HepG2 (cell line): ENCODE results near the gene ENO3. TPM values are rescaled to one million over a fixed set of nuclear protein-coding genes. Genes with fewer than 3 reads are reported as not detected.

Source experiments
- ATAC-seq: fragments of 200-7000 bp; cut with Tn5 transposase; 3 replicates; pipeline ENCODE4 v1.9.1; 2020; ENCODE audit warnings: mild to moderate bottlenecking, moderate library complexity
- BruUV-seq: library from RNA; stranded (reverse); fragments of 400-500 nt; replicated peaks from 2 replicates; lab custom pipeline; 2021; lab: Mats Ljungman, UMichigan
- CTCF ChIA-PET: fragments of 300-600 bp; formaldehyde crosslinking; extraction: SDS; loops from one replicate; lab custom pipeline; 2021; ENCODE audit warnings: low total read pairs, inconsistent platforms, low intra/inter-chr PET ratio; lab: Yijun Ruan, JAX
- POLR2A ChIA-PET: fragments of 350-600 bp; sonication (Branson Sonifier 250); formaldehyde crosslinking; loops from one replicate; lab custom pipeline; 2020; ENCODE audit warnings: antibody characterized with exemption, inconsistent platforms; lab: Yijun Ruan, JAX
- DNase-seq: peaks from one replicate; pipeline ENCODE4 v3.0.0-alpha.2; 2015; ENCODE audit warnings: low spot score
- FAIRE-seq: peaks from 3 replicates; lab custom pipeline; 2011; peaks lifted over from hg19 to GRCh38; lab: Jason Lieb, UNC
- H2AFZ ChIP-seq: one replicate; pipeline ENCODE4 v1.6.1; 2011; ENCODE audit warnings: low read length, inconsistent platforms
- H3K27ac ChIP-seq: fragments of 300-600 bp; 3 replicates; pipeline ENCODE4 v1.8.0; 2011; ENCODE audit warnings: mixed run types, mild to moderate bottlenecking, mixed read lengths, low read length, inconsistent platforms; ENCODE audit not compliant: insufficient read depth; ENCODE audit errors: extremely low read length
- H3K27me3 ChIP-seq, 2 experiments: fragments of 200-600 bp in 1 of 2; 2 replicates in 1 of 2; 3 replicates in 1 of 2; pipeline versions ENCODE4 v1.6.0 to v1.8.0; 2011; ENCODE audit warnings: low read length in 2 of 2, mild to moderate bottlenecking in 2 of 2, moderate library complexity in 2 of 2, inconsistent platforms in 1 of 2; ENCODE audit not compliant: insufficient read depth in 2 of 2, control insufficient read depth in 1 of 2
- H3K36me3 ChIP-seq, 2 experiments: fragments of 200-600 bp in 1 of 2; replicated peaks in 1 of 2; 2 replicates in 1 of 2; 3 replicates in 1 of 2; pipeline versions ENCODE4 v1.5.1 to v1.8.0; 2011; ENCODE audit warnings: low read length in 2 of 2, inconsistent platforms in 1 of 2; ENCODE audit not compliant: insufficient read depth in 2 of 2, control insufficient read depth in 1 of 2
- H3K4me1 ChIP-seq: 2 replicates; pipeline ENCODE4 v1.5.1; 2012; ENCODE audit warnings: low read length, inconsistent platforms; ENCODE audit not compliant: insufficient read depth
- H3K4me2 ChIP-seq: 2 replicates; pipeline ENCODE4 v1.6.0; 2011; ENCODE audit warnings: low read depth, low read length, inconsistent platforms
- H3K4me3 ChIP-seq, 3 experiments: fragments of 200-600 bp in 1 of 3; sonication (generic), shearing (Covaris generic) in 1 of 3; replicated peaks in 1 of 3; 2 replicates each; pipeline ENCODE4 v1.5.1; 2011 to 2016; ENCODE audit warnings: low read length in 3 of 3, inconsistent platforms in 2 of 3, low read depth in 2 of 3, mild to moderate bottlenecking in 2 of 3, control low read depth in 1 of 3, mixed read lengths in 1 of 3; ENCODE audit not compliant: insufficient read depth in 1 of 3
- H3K79me2 ChIP-seq: one replicate; pipeline ENCODE4 v1.6.1; 2011; ENCODE audit warnings: low read length, inconsistent platforms; ENCODE audit not compliant: insufficient read depth
- H3K9ac ChIP-seq: 2 replicates; pipeline ENCODE4 v1.6.0; 2011; ENCODE audit warnings: mild to moderate bottlenecking, low read depth, low read length, inconsistent platforms; ENCODE audit not compliant: insufficient read depth
- H3K9me3 ChIP-seq: 2 replicates; pipeline ENCODE4 v1.5.1; 2012; ENCODE audit warnings: mild to moderate bottlenecking, low read length
- H4K20me1 ChIP-seq: 2 replicates; pipeline ENCODE4 v1.6.0; 2011; ENCODE audit warnings: inconsistent platforms, mild to moderate bottlenecking, low read length, moderate library complexity; ENCODE audit not compliant: insufficient read depth
- ASH2L ChIP-seq: fragments of 300-600, 200-600 bp; sonication (generic); IDR thresholded peaks from 2 replicates; pipeline ENCODE4 v1.7.0; 2017; ENCODE audit warnings: low read depth, mild to moderate bottlenecking, moderate library complexity, mixed read lengths, low read length; ENCODE audit not compliant: insufficient read length
- CREB1 ChIP-seq, 2 experiments: fragments of 450-650 bp in 1 of 2; IDR thresholded peaks; 2 replicates each; pipeline ENCODE4 v1.6.1; 2016 to 2017; ENCODE audit warnings: control low read depth in 1 of 2, mild to moderate bottlenecking in 1 of 2, missing compliant biosample characterization in 1 of 2, missing genetic modification characterization in 1 of 2
- CTCF ChIP-seq: sonication (generic); formaldehyde crosslinking; IDR thresholded peaks from 2 replicates; pipeline ENCODE4 v1.5.0; 2020; ENCODE audit warnings: mild to moderate bottlenecking, missing genetic modification reagents, moderate library complexity
- ELF1 ChIP-seq: sonication (generic); formaldehyde crosslinking; IDR thresholded peaks from 2 replicates; pipeline ENCODE4 v1.4.0; 2020; ENCODE audit warnings: missing genetic modification reagents
- HOXD1 ChIP-seq: sonication (generic); formaldehyde crosslinking; IDR thresholded peaks from 2 replicates; pipeline ENCODE4 v1.5.0; 2020; ENCODE audit warnings: missing genetic modification reagents
- NFATC3 ChIP-seq: sonication (generic); formaldehyde crosslinking; IDR thresholded peaks from 2 replicates; pipeline ENCODE4 v1.5.1; 2020; ENCODE audit warnings: mild to moderate bottlenecking, missing genetic modification reagents
- NFE2L2 ChIP-seq: fragments of 150-350 bp; IDR thresholded peaks from 2 replicates; pipeline ENCODE4 v1.6.1; 2014; ENCODE audit warnings: low read length
- NFIC ChIP-seq: IDR thresholded peaks from 2 replicates; pipeline ENCODE4 v1.6.1; 2012; ENCODE audit warnings: mild to moderate bottlenecking, low read length, inconsistent platforms
- RBM39 ChIP-seq: fragments of 200-400 bp; formaldehyde crosslinking; IDR thresholded peaks from one replicate; pipeline ENCODE4 v1.6.1; 2018; ENCODE audit warnings: antibody characterized with exemption, mild to moderate bottlenecking, low read depth, low read length; ENCODE audit not compliant: poor library complexity, severe bottlenecking
- SOX5 ChIP-seq: IDR thresholded peaks from 2 replicates; pipeline ENCODE4 v1.6.1; 2016; ENCODE audit warnings: borderline replicate concordance
- TBX3 ChIP-seq: fragments of 450-650 bp; IDR thresholded peaks from 2 replicates; pipeline ENCODE4 v1.6.1; 2017; ENCODE audit warnings: antibody characterized with exemption, mild to moderate bottlenecking, inconsistent platforms, borderline replicate concordance
- YEATS4 ChIP-seq: sonication (generic); formaldehyde crosslinking; IDR thresholded peaks from 2 replicates; pipeline ENCODE4 v1.4.0; 2020; ENCODE audit warnings: missing genetic modification reagents, borderline replicate concordance
- ZNF333 ChIP-seq: sonication (generic); formaldehyde crosslinking; IDR thresholded peaks from 2 replicates; pipeline ENCODE4 v1.4.0; 2020; ENCODE audit warnings: mild to moderate bottlenecking, missing genetic modification reagents, borderline replicate concordance
- ZNF337 ChIP-seq: sonication (generic); formaldehyde crosslinking; IDR thresholded peaks from 2 replicates; pipeline ENCODE4 v1.5.1; 2020; ENCODE audit warnings: missing genetic modification reagents, low read depth, mild to moderate bottlenecking, borderline replicate concordance
- ZNF629 ChIP-seq: sonication (generic); formaldehyde crosslinking; conservative IDR thresholded peaks from 2 replicates; pipeline ENCODE4 v1.5.0; 2020; ENCODE audit warnings: missing genetic modification reagents
- ZNF644 ChIP-seq: IDR thresholded peaks from 2 replicates; pipeline ENCODE4 v1.6.1; 2016; ENCODE audit warnings: low read depth
- WGBS: methylation state at CpG from one replicate; pipeline ENCODE4 v1.1.6; 2017; ENCODE audit warnings: low lambda C conversion rate; 5-methylcytosine and 5-hydroxymethylcytosine counted together
- in situ Hi-C: cut with HindIII; loops from 2 replicates; pipeline ENCODE4 v1.10.0; 2017; ENCODE audit warnings: low pct_unique_long_range_greater_than_20kb; ENCODE audit not compliant: extremely low pct_ligation_motif_present
- intact Hi-C: fragments of 100-400 bp; cut with micrococcal nuclease; formaldehyde crosslinking; loops from one replicate; pipeline ENCODE4 v1.10.0; 2022; ENCODE audit not compliant: unreplicated experiment
- polyA plus RNA-seq, 8 experiments: library from polyadenylated mRNA; depleted of rRNA in 3 of 8; stranded (reverse) in 7 of 8; unstranded in 1 of 8; fragments of >200 nt; fragmentation: Illumina TruSeq in 4 of 8; extraction: Trizol in 4 of 8; gene quantifications; 2 replicates each; pipeline versions ENCODE4 v1.2.1 to v1.2.3, GENCODE V29; 2011 to 2016; ENCODE audit warnings: low read depth in 4 of 8, missing spikeins in 1 of 8, mixed read lengths in 1 of 8; ENCODE audit not compliant: insufficient read depth in 1 of 8
- total RNA-seq, 5 experiments: library from RNA; depleted of rRNA; stranded (reverse); fragments of >200 nt; fragmentation: Illumina TruSeq; extraction: Trizol; gene quantifications; 2 replicates each; pipeline ENCODE4 v1.2.3, GENCODE V29; 2016; ENCODE audit warnings: low read depth in 1 of 5
- TF ChIP-seq, protein P1 (sequence below): sonication (generic); formaldehyde crosslinking; IDR thresholded peaks from 2 replicates; pipeline ENCODE4 v1.9.0; 2022; ENCODE audit warnings: missing genetic modification reagents, mild to moderate bottlenecking, borderline replicate concordance
- TF ChIP-seq, protein P2 (sequence below): sonication (generic); formaldehyde crosslinking; IDR thresholded peaks from 2 replicates; pipeline ENCODE4 v1.5.0; 2020; ENCODE audit warnings: missing genetic modification reagents, mild to moderate bottlenecking, borderline replicate concordance

The ENO3 gene
- total and polyA plus RNA-seq, 2 of the 13 experiments (the other 11 are each of a cell fraction or from before 2014, with no cell fraction given), result 59.8 to 69.8 TPM

GRCh38 chr17:4998732-4999429 is 48.0 kb downstream of the ENO3 start (continued):
- TF ChIP-seq CTCF, result peak; percentile 31; the same call in 1 of the 2 replicates
- TF ChIP-seq RBM39, result peak; percentile 25

- Histone ChIP-seq H3K9ac (peak overlapping the region; percentile 92), H3K4me1 (peaks cover 28% of the 10 kb centered on the region), H2AFZ (no peak overlapping the region), H3K36me3 (peaks cover 15 to 38% of the 10 kb centered on the region in 2 experiments), H3K27ac (peak overlapping the region; percentile 93), H3K4me2 (peak overlapping the region; percentile 82), H3K9me3 (no peaks in the 10 kb centered on the region), H3K4me3 (peak overlapping the region; percentile 91 to 93 (median 92)), H4K20me1 (no peaks in the 10 kb centered on the region), H3K27me3 (no peaks in the 10 kb centered on the region; a peak in 1 of 5 replicates), H3K79me2 (peaks cover 27% of the 10 kb centered on the region)
- WGBS, result 67% methylated on average over 12 of the region's 12 CpGs
- ATAC-seq (no peak), DNase-seq (no peak), FAIRE-seq (no peak)
- POLR2A ChIA-PET, result interaction anchor here (0.8 to 5.1 kb wide), 8 partner anchors 12 to 60 kb away, joined by 3 to 74 read pairs (median 8); partner anchors contain the start of genes CAMTA2, ENO3, RNF167 and SLC25A11
- CTCF ChIA-PET, result no interaction called here
- TSS peak; percentile 73 for BruUV-seq
- intact Hi-C loops (no loop called here), in situ Hi-C loops (no loop called here)
- TF ChIP-seq NFATC3 (CRISPR knock-in tag) (no peak), ASH2L (peak; percentile 15), ZNF333 (CRISPR knock-in tag) (no peak), HOXD1 (no peak), NFE2L2 (no peak), NFIC (no peak), TBX3 (no peak), ELF1 (CRISPR knock-in tag) (no peak), SOX5 (CRISPR knock-in tag) (no peak), ZNF337 (CRISPR knock-in tag) (no peak), ZNF644 (CRISPR knock-in tag) (no peak), CREB1 (IDR thresholded peaks at IDR 0.05) (no peak), CREB1 (CRISPR knock-in tag; IDR thresholded peaks at IDR 0.05) (0 out of 2 replicates have a peak, but pooled peaks have one; percentile 5), YEATS4 (CRISPR knock-in tag) (no peak), ZNF629 (CRISPR knock-in tag) (no peak)
- TF ChIP-seq, protein P1, sequence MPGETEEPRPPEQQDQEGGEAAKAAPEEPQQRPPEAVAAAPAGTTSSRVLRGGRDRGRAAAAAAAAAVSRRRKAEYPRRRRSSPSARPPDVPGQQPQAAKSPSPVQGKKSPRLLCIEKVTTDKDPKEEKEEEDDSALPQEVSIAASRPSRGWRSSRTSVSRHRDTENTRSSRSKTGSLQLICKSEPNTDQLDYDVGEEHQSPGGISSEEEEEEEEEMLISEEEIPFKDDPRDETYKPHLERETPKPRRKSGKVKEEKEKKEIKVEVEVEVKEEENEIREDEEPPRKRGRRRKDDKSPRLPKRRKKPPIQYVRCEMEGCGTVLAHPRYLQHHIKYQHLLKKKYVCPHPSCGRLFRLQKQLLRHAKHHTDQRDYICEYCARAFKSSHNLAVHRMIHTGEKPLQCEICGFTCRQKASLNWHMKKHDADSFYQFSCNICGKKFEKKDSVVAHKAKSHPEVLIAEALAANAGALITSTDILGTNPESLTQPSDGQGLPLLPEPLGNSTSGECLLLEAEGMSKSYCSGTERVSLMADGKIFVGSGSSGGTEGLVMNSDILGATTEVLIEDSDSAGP (CRISPR knock-in tag), result no peak
- TF ChIP-seq, protein P2, sequence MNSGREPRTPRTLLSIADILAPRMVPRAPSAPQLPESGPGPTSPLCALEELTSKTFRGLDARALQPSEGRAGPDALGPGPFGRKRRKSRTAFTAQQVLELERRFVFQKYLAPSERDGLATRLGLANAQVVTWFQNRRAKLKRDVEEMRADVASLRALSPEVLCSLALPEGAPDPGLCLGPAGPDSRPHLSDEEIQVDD (CRISPR knock-in tag), result no peak
Measured at GRCh38 chr17:4999430-5000093, 48.6 kb downstream of the ENO3 start.
